Measurements from ENCODE around the gene HIVEP2. TPM values are rescaled to one million over a fixed set of nuclear protein-coding genes. Genes with fewer than 3 reads are reported as not detected.

Gene HIVEP2
- total and polyA plus RNA-seq, 5 donors from 2014 or later: 9.7 to 76.7 (median 12.3) TPM

DNA sequence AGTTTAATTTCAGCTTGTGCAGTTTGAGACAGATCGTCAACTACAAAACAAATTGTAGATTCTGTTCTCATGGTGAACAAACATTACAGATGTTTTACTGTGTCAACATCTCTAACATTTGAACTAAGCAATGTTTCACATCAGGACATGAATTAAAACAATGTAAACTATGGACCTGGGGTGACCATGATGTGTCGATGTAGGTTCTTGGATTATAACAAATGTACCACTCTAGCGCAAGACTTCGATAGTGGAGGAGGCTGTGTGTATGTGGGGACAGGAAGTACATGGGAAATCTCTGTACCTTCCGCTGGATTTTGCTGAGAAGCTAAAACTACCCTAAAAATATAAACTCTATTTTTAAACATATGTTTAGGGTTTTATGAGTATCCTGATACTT lies 17.1 kb downstream of the HIVEP2 start:
- Mint-ChIP-seq H3K4me3 (peak overlapping the region; percentile 90 to 96 (median 94)), H3K27me3 (no peaks in the 10 kb centered on the region), H3K4me1 (peaks cover 55 to 91% (median 66%) of the 10 kb centered on the region in 4 donors), H3K9me3 (no peaks in the 10 kb centered on the region), H3K36me3 (peaks cover 9% of the 10 kb centered on the region), H3K27ac (peak overlapping the region; percentile 95 to 99 (median 96))
- Histone ChIP-seq H3K27me3 (ENCODE audit: control insufficient read depth, insufficient read depth, low read length) (no peaks in the 10 kb centered on the region), H3K9me3 (ENCODE audit: control insufficient read depth in 2 of 2, low read length in 2 of 2) (no peaks in the 10 kb centered on the region), H3K36me3 (ENCODE audit: control insufficient read depth, insufficient read depth, low read length) (no peaks in the 10 kb centered on the region), H3K4me3 (ENCODE audit: low read depth, low read length) (peak overlapping the region; percentile 96), H3K4me1 (ENCODE audit: control insufficient read depth, insufficient read depth, low read length, poor library complexity, severe bottlenecking) (peaks cover 64% of the 10 kb centered on the region), H3K27ac (ENCODE audit: insufficient read depth, low read length, poor library complexity, severe bottlenecking) (peak overlapping the region; percentile 96)
- DNase-seq: peak in 2 of 3 donors; percentile 51 to 67
- peak in 1 of 2 donors; percentile 51 for ATAC-seq (ENCODE audit: low read depth in 2 of 2)

DNA sequence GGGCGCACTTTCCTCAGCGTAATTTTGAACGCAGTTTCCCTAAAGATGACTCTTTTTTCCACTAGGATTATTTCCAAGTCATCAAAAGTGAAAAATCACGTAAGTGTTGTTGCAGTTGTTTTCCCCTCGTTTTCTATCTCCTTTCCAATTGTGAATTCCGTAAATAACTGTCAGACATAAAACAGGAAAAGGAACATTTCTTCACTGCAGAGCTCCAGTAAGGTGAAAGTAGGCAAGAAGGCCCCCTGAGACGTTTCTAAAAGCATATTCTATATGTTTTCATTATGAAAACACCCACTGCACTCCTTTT lies 17.8 kb downstream of the HIVEP2 start:
- Histone ChIP-seq H3K4me1 (ENCODE audit: control insufficient read depth, insufficient read depth, low read length, poor library complexity, severe bottlenecking) (peaks cover 60% of the 10 kb centered on the region), H3K4me3 (ENCODE audit: low read depth, low read length) (peak overlapping the region; percentile 96), H3K9me3 (ENCODE audit: control insufficient read depth in 2 of 2, low read length in 2 of 2) (no peaks in the 10 kb centered on the region), H3K36me3 (ENCODE audit: control insufficient read depth, insufficient read depth, low read length) (no peaks in the 10 kb centered on the region), H3K27me3 (ENCODE audit: control insufficient read depth, insufficient read depth, low read length) (no peaks in the 10 kb centered on the region), H3K27ac (ENCODE audit: insufficient read depth, low read length, poor library complexity, severe bottlenecking) (peak overlapping the region; percentile 96)
- DNase-seq (no peak), ATAC-seq (ENCODE audit: low read depth in 2 of 2) (no peak)
- H3K4me3 Mint-ChIP-seq: peak overlapping the region; percentile 90 to 96 (median 94)
- no peaks in the 10 kb centered on the region for H3K9me3 Mint-ChIP-seq
- peak overlapping the region; percentile 95 to 99 (median 96) for H3K27ac Mint-ChIP-seq
- H3K4me1 Mint-ChIP-seq: peaks cover 49 to 84% (median 60%) of the 10 kb centered on the region in 4 donors
- peaks cover 9% of the 10 kb centered on the region for H3K36me3 Mint-ChIP-seq
- H3K27me3 Mint-ChIP-seq: no peaks in the 10 kb centered on the region

DNA sequence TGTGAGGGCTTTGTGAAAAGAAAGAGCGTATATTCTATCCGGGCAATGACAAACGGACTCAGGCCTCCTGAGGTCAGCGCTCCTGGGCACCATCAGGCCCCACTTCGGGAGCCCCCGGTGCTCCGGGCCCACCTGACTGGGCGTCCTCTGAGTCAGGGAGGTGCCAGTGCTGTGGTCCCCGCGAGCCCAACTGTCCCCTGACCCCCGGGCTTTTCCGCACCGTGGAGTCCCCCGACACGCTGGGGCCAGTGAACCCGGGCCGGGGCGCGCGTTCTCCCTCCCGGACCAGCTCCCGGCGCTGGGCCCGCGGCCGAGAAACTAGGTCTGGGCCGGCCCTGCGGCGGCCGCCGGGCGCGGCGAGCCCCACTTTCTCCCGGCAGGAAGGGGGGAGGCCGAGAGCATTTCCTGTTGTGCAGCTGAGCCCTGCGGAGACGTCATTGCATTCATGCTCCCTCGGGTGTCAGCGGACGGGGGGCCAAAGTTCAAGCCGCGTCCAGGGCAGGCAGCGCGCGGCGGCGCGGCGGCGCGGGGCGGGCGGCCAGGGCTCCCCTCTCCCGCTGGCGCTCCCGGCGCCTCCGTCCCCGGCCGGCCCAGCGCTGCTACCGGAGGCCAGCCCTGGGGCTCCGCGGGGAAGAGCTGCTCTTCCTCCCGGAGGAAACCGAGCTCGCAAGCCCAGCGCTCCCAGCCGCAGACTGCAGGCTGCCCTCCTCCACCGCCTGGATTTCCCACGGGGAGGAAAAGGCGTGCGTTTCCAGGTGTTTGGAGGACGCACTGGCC lies 18.3 kb downstream of the HIVEP2 start:
- peak; percentile 66 to 86 (median 82) for DNase-seq
- H3K4me3 ChIP-seq (ENCODE audit: low read depth, low read length): peak overlapping the region; percentile 96
- peak; percentile 76 to 78 for ATAC-seq (ENCODE audit: low read depth in 2 of 2)
- Mint-ChIP-seq H3K36me3 (peaks cover 14% of the 10 kb centered on the region), H3K4me3 (peak overlapping the region; percentile 90 to 96 (median 94)), H3K27me3 (no peaks in the 10 kb centered on the region), H3K27ac (peak overlapping the region; percentile 95 to 99 (median 96)), H3K9me3 (no peaks in the 10 kb centered on the region), H3K4me1 (peaks cover 47 to 84% (median 59%) of the 10 kb centered on the region in 4 donors)
- H3K9me3 ChIP-seq (ENCODE audit: control insufficient read depth in 2 of 2, low read length in 2 of 2): no peaks in the 10 kb centered on the region
- H3K27ac ChIP-seq (ENCODE audit: insufficient read depth, low read length, poor library complexity, severe bottlenecking): peak overlapping the region; percentile 96
- no peaks in the 10 kb centered on the region for H3K36me3 ChIP-seq (ENCODE audit: control insufficient read depth, insufficient read depth, low read length)
- H3K4me1 ChIP-seq (ENCODE audit: control insufficient read depth, insufficient read depth, low read length, poor library complexity, severe bottlenecking): peaks cover 64% of the 10 kb centered on the region
- H3K27me3 ChIP-seq (ENCODE audit: control insufficient read depth, insufficient read depth, low read length): no peaks in the 10 kb centered on the region

DNA sequence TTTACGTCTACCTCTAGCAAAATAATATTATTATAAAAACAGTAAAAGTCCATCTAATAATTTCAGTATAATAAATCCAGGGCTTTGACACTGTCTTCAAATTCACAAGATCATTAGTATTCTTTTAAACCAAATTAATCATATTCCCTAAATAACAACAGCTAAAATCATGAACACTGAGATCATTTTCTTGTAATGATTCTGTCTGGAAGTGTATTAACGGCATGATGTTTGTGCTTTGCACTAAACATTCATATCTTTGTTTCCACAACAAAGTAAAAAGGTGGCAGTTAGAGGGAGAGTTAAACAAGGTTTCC lies 18.8 kb downstream of the HIVEP2 start:
- ATAC-seq (ENCODE audit: low read depth in 2 of 2) (no peak), DNase-seq (no peak)
- peak overlapping the region; percentile 90 to 95 (median 94) for H3K4me3 Mint-ChIP-seq
- Histone ChIP-seq H3K27ac (ENCODE audit: insufficient read depth, low read length, poor library complexity, severe bottlenecking) (peak overlapping the region; percentile 96), H3K36me3 (ENCODE audit: control insufficient read depth, insufficient read depth, low read length) (no peaks in the 10 kb centered on the region), H3K9me3 (ENCODE audit: control insufficient read depth in 2 of 2, low read length in 2 of 2) (no peaks in the 10 kb centered on the region), H3K4me3 (ENCODE audit: low read depth, low read length) (peak overlapping the region; percentile 83), H3K4me1 (ENCODE audit: control insufficient read depth, insufficient read depth, low read length, poor library complexity, severe bottlenecking) (peaks cover 62% of the 10 kb centered on the region), H3K27me3 (ENCODE audit: control insufficient read depth, insufficient read depth, low read length) (no peaks in the 10 kb centered on the region)
- H3K4me1 Mint-ChIP-seq: peaks cover 43 to 84% (median 57%) of the 10 kb centered on the region in 4 donors
- no peaks in the 10 kb centered on the region for H3K9me3 Mint-ChIP-seq
- H3K27ac Mint-ChIP-seq: peak overlapping the region; percentile 95 to 99 (median 96)
- no peaks in the 10 kb centered on the region for H3K27me3 Mint-ChIP-seq
- H3K36me3 Mint-ChIP-seq: peaks cover 15% of the 10 kb centered on the region

DNA sequence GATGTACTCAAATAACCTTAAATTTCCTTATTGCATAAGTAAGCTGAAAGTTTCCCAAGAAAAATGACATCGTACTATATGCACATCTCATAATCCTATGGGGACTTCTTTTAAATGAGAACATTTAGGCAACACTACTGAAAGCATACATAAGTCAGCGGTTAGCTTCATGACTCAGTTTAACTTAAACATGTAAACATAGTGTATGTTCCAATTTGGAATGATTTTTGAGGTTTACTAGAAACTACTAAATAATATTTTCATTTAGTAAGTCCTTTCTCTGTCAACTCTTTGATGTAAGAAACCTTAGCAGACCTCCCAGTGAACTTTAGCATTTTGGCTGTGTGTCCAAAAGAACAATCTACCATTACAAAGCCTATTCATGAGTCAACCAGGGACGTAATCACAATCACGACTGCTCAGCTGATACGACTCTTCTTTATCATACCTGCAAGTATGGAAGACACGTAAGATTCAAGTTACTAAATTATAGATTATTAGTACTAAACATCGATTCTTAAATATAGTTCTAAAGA lies 19.3 kb downstream of the HIVEP2 start:
- H3K36me3 Mint-ChIP-seq: peaks cover 18% of the 10 kb centered on the region
- H3K27ac Mint-ChIP-seq: peak overlapping the region; percentile 95 to 99 (median 96)
- H3K9me3 Mint-ChIP-seq: no peaks in the 10 kb centered on the region
- H3K27me3 Mint-ChIP-seq: no peaks in the 10 kb centered on the region
- peak overlapping the region; percentile 96 for H3K27ac ChIP-seq (ENCODE audit: insufficient read depth, low read length, poor library complexity, severe bottlenecking)
- ATAC-seq (ENCODE audit: low read depth in 2 of 2) (no peak), DNase-seq (no peak)
- H3K4me3 ChIP-seq (ENCODE audit: low read depth, low read length): peak overlapping the region; percentile 83
- no peaks in the 10 kb centered on the region for H3K9me3 ChIP-seq (ENCODE audit: control insufficient read depth in 2 of 2, low read length in 2 of 2)
- peak overlapping the region; percentile 66 to 94 (median 92) for H3K4me3 Mint-ChIP-seq
- no peaks in the 10 kb centered on the region for H3K27me3 ChIP-seq (ENCODE audit: control insufficient read depth, insufficient read depth, low read length)
- peaks cover 43 to 84% (median 60%) of the 10 kb centered on the region in 4 donors for H3K4me1 Mint-ChIP-seq
- peaks cover 61% of the 10 kb centered on the region for H3K4me1 ChIP-seq (ENCODE audit: control insufficient read depth, insufficient read depth, low read length, poor library complexity, severe bottlenecking)
- no peaks in the 10 kb centered on the region for H3K36me3 ChIP-seq (ENCODE audit: control insufficient read depth, insufficient read depth, low read length)

DNA sequence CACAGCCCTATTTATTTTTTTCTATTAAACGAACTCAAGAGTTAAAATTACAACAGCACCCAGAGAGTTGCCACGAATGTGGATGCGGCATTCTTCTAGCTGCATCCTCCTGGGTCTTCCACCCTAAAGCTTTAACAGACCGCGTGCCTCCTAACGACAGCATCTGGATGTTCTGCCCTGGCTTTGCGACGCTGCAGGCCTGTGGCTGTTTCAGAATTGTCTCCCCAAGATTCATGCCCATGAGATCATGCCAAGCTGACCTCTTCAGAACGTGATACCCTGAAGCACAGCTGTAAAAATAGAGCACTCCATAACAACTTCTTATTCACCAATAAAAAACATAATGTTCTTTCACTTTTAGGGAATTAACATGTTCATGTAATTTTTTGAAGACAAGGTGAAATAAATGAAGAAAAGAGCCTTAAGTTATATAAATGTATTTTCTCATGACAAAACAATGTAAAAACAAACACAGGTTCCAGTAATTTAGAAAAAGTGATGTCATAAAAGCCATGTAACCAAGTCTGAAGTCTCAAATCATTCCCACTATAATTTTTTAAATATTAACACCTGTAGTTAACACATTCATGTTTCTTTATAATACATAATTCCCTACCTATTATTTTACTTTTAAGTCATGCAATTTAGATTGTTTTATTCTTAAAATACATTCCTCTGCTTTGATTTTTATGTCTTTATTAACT lies 26.5 kb downstream of the HIVEP2 start:
- no peaks in the 10 kb centered on the region for H3K27me3 ChIP-seq (ENCODE audit: control insufficient read depth, insufficient read depth, low read length)
- Mint-ChIP-seq H3K27me3 (no peaks in the 10 kb centered on the region), H3K4me1 (peaks cover 35 to 83% (median 69%) of the 10 kb centered on the region in 4 donors), H3K27ac (peak overlapping the region; percentile 68 to 98 (median 96)), H3K4me3 (peak overlapping the region in 1 of 4 donors; percentile 3), H3K9me3 (no peaks in the 10 kb centered on the region), H3K36me3 (peaks cover 25% of the 10 kb centered on the region)
- no peaks in the 10 kb centered on the region for H3K36me3 ChIP-seq (ENCODE audit: control insufficient read depth, insufficient read depth, low read length)
- H3K27ac ChIP-seq (ENCODE audit: insufficient read depth, low read length, poor library complexity, severe bottlenecking): peak overlapping the region; percentile 63
- H3K4me3 ChIP-seq (ENCODE audit: low read depth, low read length): peak overlapping the region; percentile 52
- H3K4me1 ChIP-seq (ENCODE audit: control insufficient read depth, insufficient read depth, low read length, poor library complexity, severe bottlenecking): peaks cover 58% of the 10 kb centered on the region
- H3K9me3 ChIP-seq (ENCODE audit: control insufficient read depth in 2 of 2, low read length in 2 of 2): no peaks in the 10 kb centered on the region
- ATAC-seq (ENCODE audit: low read depth in 2 of 2) (no peak), DNase-seq (no peak)

DNA sequence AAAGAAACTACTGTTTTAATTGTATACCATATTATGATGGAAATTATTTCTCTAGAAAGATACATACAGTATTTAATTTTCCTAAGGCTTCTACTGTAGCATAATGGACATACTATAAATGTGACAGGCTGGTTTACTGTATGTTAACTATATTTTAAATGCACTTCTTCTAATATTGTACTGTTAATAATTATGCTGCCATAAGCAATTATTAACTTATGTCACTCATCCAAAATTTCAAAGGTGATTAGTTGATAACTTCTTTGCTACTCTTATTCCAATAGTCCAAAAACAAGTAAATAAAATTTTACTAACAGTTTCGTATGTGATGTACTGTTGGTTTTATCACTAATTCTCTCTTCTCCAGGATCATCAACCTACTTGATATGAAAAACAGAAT lies 28.1 kb downstream of the HIVEP2 start:
- no peaks in the 10 kb centered on the region for H3K27me3 ChIP-seq (ENCODE audit: control insufficient read depth, insufficient read depth, low read length)
- H3K27ac ChIP-seq (ENCODE audit: insufficient read depth, low read length, poor library complexity, severe bottlenecking): peak overlapping the region; percentile 92
- ATAC-seq (ENCODE audit: low read depth in 2 of 2) (no peak), DNase-seq (no peak)
- peak overlapping the region in 2 of 3 donors; percentile 98 for H3K27ac Mint-ChIP-seq
- no peaks in the 10 kb centered on the region for H3K27me3 Mint-ChIP-seq
- no peak overlapping the region for H3K4me3 ChIP-seq (ENCODE audit: low read depth, low read length)
- peaks cover 0 to 2% (median 0%) of the 10 kb centered on the region in 7 donors for H3K9me3 Mint-ChIP-seq
- H3K9me3 ChIP-seq (ENCODE audit: control insufficient read depth in 2 of 2, low read length in 2 of 2): no peaks in the 10 kb centered on the region
- peaks cover 68% of the 10 kb centered on the region for H3K4me1 ChIP-seq (ENCODE audit: control insufficient read depth, insufficient read depth, low read length, poor library complexity, severe bottlenecking)
- H3K36me3 Mint-ChIP-seq: peaks cover 19% of the 10 kb centered on the region
- H3K36me3 ChIP-seq (ENCODE audit: control insufficient read depth, insufficient read depth, low read length): no peaks in the 10 kb centered on the region
- H3K4me1 Mint-ChIP-seq: peaks cover 43 to 92% (median 77%) of the 10 kb centered on the region in 4 donors
- H3K4me3 Mint-ChIP-seq: peak overlapping the region in 1 of 4 donors; percentile 43

Measured in CD4-positive, CD25-positive, alpha-beta regulatory T cell (primary cell).